ENCODE results near the gene PRUNE1. TPM values are rescaled to one million over a fixed set of nuclear protein-coding genes. Genes with fewer than 3 reads are reported as not detected.

The PRUNE1 gene
- total and polyA plus RNA-seq, 2 experiments from 2014 or later = 51.6 to 52.2 TPM

GRCh38 chr1:150974580-150975478 lies 33.4 kb upstream of the PRUNE1 start, which contains the start of gene CERS2:
Gene CERS2 (minus strand): TSS chr1:150974835. CDS start chr1:150969090, 5,745 bp downstream.
- no peak for TF ChIP-seq CTCF (IDR thresholded peaks at IDR 0.05; ENCODE audit: low read depth, low read length)
- H3K36me3 ChIP-seq = no peaks in the 10 kb centered on the region
- H3K27ac ChIP-seq = peak within 1 kb of the TSS; percentile 99
- peaks cover 39% of the 10 kb centered on the region for H3K4me1 ChIP-seq (ENCODE audit: low read depth)
- peak within 1 kb of the TSS; percentile 97 for H3K4me3 ChIP-seq
- peak; percentile 87 to 93 for DNase-seq (ENCODE audit: low read depth in 1 of 2, low spot score in 1 of 2)
- no peaks in the 10 kb centered on the region for H3K27me3 ChIP-seq
- H3K9me3 ChIP-seq (ENCODE audit: low read depth) = no peaks in the 10 kb centered on the region

- Histone ChIP-seq H3K4me3 (no peak overlapping the region), H3K4me1 (ENCODE audit: low read depth) (peaks cover 33% of the 10 kb centered on the region), H3K36me3 (no peaks in the 10 kb centered on the region), H3K9me3 (ENCODE audit: low read depth) (no peaks in the 10 kb centered on the region), H3K27ac (no peak overlapping the region), H3K27me3 (no peaks in the 10 kb centered on the region)
- TF ChIP-seq CTCF (IDR thresholded peaks at IDR 0.05; ENCODE audit: low read depth, low read length) = no peak
- no peak for DNase-seq (ENCODE audit: low read depth in 1 of 2, low spot score in 1 of 2)
These were observed 31.8 kb upstream of the PRUNE1 start for GRCh38 chr1:150976401-150976821.

GRCh38 chr1:150976879-150977694 lies 31.2 kb upstream of the PRUNE1 start:
- Histone ChIP-seq H3K36me3 (no peaks in the 10 kb centered on the region), H3K4me3 (no peak overlapping the region), H3K4me1 (ENCODE audit: low read depth) (peaks cover 33% of the 10 kb centered on the region), H3K27ac (no peak overlapping the region), H3K9me3 (ENCODE audit: low read depth) (no peaks in the 10 kb centered on the region), H3K27me3 (no peaks in the 10 kb centered on the region)
- peak in 1 of 2 donors; percentile 40 for DNase-seq (ENCODE audit: low read depth in 1 of 2, low spot score in 1 of 2)
- no peak for TF ChIP-seq CTCF (IDR thresholded peaks at IDR 0.05; ENCODE audit: low read depth, low read length)

- H3K4me1 ChIP-seq (ENCODE audit: low read depth) = peaks cover 18% of the 10 kb centered on the region
- TF ChIP-seq CTCF (IDR thresholded peaks at IDR 0.05; ENCODE audit: low read depth, low read length) = peak; percentile 100
- DNase-seq (ENCODE audit: low read depth in 1 of 2, low spot score in 1 of 2) = peak; percentile 93
- H3K4me3 ChIP-seq = no peak overlapping the region
- no peak overlapping the region for H3K27ac ChIP-seq
- no peaks in the 10 kb centered on the region for H3K36me3 ChIP-seq
- no peaks in the 10 kb centered on the region for H3K9me3 ChIP-seq (ENCODE audit: low read depth)
- H3K27me3 ChIP-seq = no peaks in the 10 kb centered on the region
These were observed 28.9 kb upstream of the PRUNE1 start for GRCh38 chr1:150979092-150980056.

All from cardiac muscle cell (in vitro differentiated cells and primary cell).